ENCODE results near the gene TNS1. TPM values are rescaled to one million over a fixed set of nuclear protein-coding genes. Genes with fewer than 3 reads are reported as not detected.

TNS1 gene
- total RNA-seq, 2 donors from 2014 or later: 20.6 to 164 TPM

GRCh38 chr2:217932803-217933616, 69.8 kb downstream of the TNS1 start:
- peak overlapping the region; percentile 13 to 47 for H3K9ac ChIP-seq (ENCODE audit: low read depth in 2 of 2, low read length in 2 of 2)
- H3K4me1 ChIP-seq: no peaks in the 10 kb centered on the region
- no peak for DNase-seq
- intact Hi-C loops (cut with DNase I): no loop called here
- no peak overlapping the region for H3K4me3 ChIP-seq
- no peaks in the 10 kb centered on the region for H3K9me3 ChIP-seq
- H3K36me3 ChIP-seq: no peaks in the 10 kb centered on the region
- H3K27me3 ChIP-seq: no peaks in the 10 kb centered on the region
- TF ChIP-seq CTCF (IDR thresholded peaks at IDR 0.05): no peak
- H3K27ac ChIP-seq: peak overlapping the region; percentile 68

- TF ChIP-seq CTCF (IDR thresholded peaks at IDR 0.05): no peak
- Histone ChIP-seq H3K9ac (ENCODE audit: low read depth in 2 of 2, low read length in 2 of 2) (no peak overlapping the region), H3K27ac (peak overlapping the region; percentile 2), H3K4me1 (no peaks in the 10 kb centered on the region), H3K4me3 (no peak overlapping the region), H3K36me3 (no peaks in the 10 kb centered on the region), H3K9me3 (no peaks in the 10 kb centered on the region), H3K27me3 (no peaks in the 10 kb centered on the region)
- no peak for DNase-seq
- intact Hi-C loops (cut with DNase I): no loop called here
Observed at GRCh38 chr2:217931846-217932560, 70.8 kb downstream of the TNS1 start.

- DNase-seq: no peak
- Histone ChIP-seq H3K9ac (ENCODE audit: low read depth in 2 of 2, low read length in 2 of 2) (peak overlapping the region in 1 of 2 donors; percentile 15), H3K27me3 (no peaks in the 10 kb centered on the region), H3K27ac (peak overlapping the region; percentile 60), H3K4me1 (no peaks in the 10 kb centered on the region), H3K4me3 (no peak overlapping the region), H3K36me3 (no peaks in the 10 kb centered on the region), H3K9me3 (no peaks in the 10 kb centered on the region)
- intact Hi-C loops (cut with DNase I): no loop called here
- no peak for TF ChIP-seq CTCF (IDR thresholded peaks at IDR 0.05)
Observed at GRCh38 chr2:217930761-217931563, 71.8 kb downstream of the TNS1 start.

GRCh38 chr2:217929757-217930707, 72.8 kb downstream of the TNS1 start:
- Histone ChIP-seq H3K27ac (peak overlapping the region; percentile 60), H3K9ac (ENCODE audit: low read depth in 2 of 2, low read length in 2 of 2) (peak overlapping the region in 1 of 2 donors; percentile 15), H3K4me1 (no peaks in the 10 kb centered on the region), H3K27me3 (no peaks in the 10 kb centered on the region), H3K4me3 (no peak overlapping the region), H3K9me3 (no peaks in the 10 kb centered on the region), H3K36me3 (no peaks in the 10 kb centered on the region)
- TF ChIP-seq CTCF (IDR thresholded peaks at IDR 0.05): no peak
- intact Hi-C loops (cut with DNase I): no loop called here
- no peak for DNase-seq

All from colonic mucosa (tissue), 4 donors.